Liver (tissue), 3 donors: ENCODE results near the gene MLF2.

Source experiments
- CTCF ChIP-seq: fragments of 150-350 bp; IDR thresholded peaks from 2 replicates; pipeline ENCODE4 v1.5.1; 2017; ENCODE audit warnings: improper control_type of control experiment, low read depth, low read length; ENCODE audit not compliant: missing input control
- RAD21 ChIP-seq, 2 donors: IDR thresholded peaks; 2 replicates each; pipeline ENCODE4 v1.6.1; 2016; ENCODE audit warnings: antibody characterized with exemption in 2 of 2, mild to moderate bottlenecking in 2 of 2
- donor health status: healthy.
- donor health status: healthy.

GRCh38 chr12:6788972-6789924 lies 36.3 kb upstream of the MLF2 start, which contains the start of gene CD4:
- TF ChIP-seq CTCF (no peak), RAD21 (IDR thresholded peaks at IDR 0.05) (no peak)
